Measurements from ENCODE around the gene VAT1.

Gene VAT1

DNA sequence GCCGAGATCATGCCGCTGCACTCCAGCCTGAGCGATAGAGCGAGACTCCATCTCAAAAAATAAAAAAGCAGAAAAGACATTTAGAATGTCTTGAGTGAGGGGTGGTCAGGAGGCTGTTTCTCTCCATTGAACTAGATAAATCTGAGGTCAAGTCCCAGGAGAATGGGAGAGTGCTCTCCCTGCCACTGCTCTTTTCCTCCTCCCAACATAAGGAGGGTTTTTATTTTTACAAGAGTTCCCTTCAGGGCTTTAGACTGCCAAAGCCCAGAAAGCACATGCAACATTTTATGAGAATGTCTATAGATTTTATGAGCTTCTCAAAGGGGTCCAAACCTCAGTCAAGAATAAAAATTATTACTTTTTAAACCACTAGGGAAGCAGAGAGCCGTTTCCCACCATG lies 4.4 kb upstream of the VAT1 start:
- no peak for DNase-seq

DNA sequence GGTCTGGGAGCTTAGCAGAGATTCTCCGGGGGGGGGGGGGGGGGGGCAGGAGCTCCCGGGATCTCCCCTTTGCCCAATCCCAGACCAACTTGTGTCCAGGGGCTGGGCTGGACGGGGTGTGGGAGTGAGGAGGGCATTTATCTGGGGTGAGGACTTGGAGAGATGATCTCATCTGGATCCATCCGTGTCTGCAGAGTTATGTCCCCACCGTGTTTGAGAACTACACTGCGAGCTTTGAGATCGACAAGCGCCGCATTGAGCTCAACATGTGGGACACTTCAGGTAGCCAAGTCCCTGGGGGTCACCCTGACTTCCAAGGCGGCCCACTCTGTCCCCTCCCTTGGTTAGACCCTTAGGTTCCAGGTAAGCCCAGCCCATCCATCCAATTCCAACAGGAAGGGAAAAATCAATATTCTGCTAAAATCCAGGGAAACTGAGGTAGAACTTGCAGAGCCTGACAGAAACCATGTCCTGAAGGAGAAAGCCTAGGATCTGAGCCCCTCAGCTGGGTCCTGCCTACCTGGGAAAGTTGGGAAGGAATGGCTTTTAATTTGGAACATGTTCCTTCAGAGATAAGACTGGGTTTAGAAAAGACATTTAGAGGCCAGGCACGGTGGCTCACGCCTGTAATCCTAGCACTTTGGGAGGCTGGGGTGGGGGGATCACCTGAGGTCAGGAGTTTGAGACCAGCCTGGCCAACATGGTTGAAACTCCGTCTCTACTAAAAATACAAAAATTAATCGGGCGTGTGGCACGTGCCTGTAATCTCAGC lies 3.8 kb upstream of the VAT1 start:
- no peak for DNase-seq

DNA sequence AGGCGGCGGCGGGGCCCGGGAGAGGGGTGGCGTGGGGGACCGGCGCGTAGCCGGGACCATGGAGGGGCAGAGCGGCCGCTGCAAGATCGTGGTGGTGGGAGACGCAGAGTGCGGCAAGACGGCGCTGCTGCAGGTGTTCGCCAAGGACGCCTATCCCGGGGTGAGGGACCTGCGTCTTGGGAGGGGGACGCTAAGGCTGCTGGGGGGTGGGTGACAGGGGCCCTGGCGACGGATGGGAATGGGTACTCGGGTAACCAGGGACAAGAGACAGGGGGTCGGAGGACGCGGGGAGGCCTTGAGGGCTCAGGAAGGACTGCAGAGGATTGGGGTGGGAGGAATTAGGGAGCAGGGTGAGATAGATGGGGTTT lies 3.1 kb upstream of the VAT1 start:
- DNase-seq = peak; percentile 50

DNA sequence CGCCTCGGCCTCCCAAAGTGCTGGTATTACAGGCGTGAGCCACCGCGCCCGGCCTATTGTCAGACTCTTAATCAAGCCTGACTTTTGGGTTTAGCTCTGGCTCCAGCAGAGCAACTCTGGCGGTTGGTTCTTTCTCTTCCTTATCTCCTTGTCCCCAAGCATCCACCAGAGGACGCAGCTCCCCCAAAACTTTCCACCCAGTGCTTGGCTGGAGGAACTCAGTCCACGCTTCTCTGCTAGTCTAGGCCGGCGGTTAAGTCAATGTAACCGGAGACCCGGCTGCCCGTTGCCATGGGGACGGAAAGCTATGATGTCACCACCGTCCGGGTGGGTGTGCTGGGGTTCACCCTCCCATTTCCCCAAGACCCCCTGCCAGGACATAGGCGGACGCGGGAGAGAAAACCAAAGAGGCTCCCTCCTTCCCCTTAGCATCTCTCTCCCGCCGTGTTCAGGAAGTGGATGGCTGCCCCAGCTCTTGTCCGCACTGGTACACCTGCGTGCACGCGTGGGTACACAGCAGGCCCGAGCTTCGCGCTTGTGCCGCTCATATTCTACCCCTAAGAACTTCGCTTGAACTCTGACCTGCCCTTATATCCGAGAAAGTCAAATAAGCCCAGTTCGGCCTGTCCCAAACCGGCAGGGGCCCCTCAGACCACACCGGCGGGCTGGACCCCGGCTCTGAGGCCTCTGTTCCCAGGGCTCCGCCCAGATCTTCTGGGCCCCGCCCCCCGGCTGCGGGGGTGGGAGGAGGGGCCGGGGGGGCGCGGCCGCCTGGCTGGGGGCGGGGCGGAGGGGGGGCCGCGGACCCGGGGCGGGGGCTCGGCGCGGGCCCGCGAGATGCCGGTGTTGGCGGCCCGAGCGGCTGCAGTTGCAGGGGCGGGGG lies 2.5 kb upstream of the VAT1 start, which contains the start of gene RND2:
TSS of gene RND2 (plus strand) at position 825 of the 883 bp plus-strand sequence. CDS start 117 bp downstream, outside the sequence.
- peak; percentile 93 for DNase-seq

DNA sequence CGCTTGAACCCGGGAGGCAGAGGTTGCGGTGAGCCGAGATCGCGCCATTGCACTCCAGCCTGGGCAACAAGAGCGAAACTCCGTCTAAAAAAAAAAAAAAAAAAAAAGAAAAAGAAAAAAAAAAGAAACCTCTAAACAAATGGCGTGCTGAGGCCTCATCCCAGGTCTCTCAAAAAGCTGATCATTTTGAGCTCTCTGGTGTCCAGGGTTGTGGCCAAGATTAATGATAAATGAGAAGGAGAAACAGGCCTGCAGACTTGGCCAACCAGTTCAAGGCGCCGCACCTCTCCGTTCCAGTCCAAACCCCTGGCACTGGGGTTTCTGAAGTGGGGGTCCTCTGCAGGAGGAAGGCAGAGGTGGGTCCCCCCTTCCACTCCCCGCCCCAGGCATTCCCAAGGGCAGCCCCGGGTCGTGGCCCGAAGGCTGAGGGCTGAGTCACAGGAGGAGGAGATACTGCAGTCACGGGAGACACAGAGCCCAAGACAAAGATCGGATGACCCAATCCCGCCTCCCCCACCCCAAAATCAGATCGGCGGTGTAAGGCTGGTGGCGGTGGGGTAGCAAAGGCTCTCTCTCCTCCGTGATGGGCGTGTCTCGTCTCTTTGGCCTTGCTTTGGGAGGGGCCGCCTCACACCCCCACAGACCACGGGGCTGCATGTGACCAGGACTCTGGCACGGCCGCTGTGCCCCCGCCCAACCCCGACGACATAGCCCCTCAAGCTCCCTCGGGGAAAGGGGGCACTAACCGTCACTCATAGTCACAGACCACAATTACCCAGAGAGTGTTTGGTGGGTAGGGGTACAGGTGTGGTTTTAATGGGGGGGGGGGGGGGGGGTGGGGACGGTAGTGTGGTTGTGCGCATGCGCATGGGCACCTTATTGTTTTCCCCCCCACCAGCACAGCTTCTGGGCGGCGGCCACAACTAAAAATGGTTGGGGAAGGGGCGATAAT lies 1.1 kb downstream of the VAT1 start:
- peak; percentile 55 for DNase-seq

DNA sequence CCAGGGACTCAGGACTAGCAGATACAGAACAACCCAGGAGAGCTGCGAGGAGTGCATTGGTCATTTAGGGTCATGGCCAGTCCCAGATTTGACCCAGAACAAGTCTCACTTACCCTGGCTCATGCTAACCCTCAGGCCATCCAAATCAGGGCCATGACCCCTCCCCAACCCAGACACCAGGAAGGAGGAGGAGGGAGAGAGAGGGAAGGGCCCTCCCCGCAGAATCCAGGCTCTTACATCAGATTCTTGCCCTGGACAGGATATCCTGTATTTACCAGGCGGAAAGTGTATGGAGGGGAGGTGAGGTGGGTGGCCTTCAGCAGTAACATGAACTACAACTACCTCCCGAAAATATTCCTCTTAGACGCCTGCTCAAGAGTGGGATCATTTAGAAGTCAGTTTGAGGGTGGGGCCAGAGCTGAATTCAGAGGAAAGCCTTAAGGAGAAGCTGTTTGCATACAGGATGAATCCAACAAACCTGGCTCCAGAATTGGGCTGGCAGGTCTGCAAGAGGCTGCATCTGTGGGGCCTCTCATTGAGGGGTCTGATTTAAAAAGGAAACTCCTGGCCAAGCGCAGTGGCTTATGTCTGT lies 2.1 kb downstream of the VAT1 start:
- DNase-seq = no peak

DNA sequence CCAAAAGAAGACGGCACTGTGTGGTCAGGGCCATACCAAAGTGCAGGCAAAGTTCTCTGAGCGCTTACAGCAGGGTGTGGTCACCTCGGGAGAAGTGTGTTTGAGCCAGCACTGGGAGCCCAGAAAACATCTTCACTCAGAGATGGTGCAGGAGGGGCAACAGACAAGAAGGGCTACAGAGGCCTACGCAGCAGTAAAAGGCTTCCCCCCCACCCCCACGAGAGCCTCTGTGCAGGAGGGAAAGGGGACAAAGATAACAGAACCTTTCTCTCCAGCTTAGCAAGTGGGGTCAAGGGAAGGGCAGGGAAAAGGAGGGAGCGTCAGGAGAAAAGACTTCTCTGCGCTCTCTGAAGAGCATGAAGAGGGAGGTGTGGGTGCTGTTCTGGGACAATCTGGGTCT lies 2.8 kb downstream of the VAT1 start:
- no peak for DNase-seq

DNA sequence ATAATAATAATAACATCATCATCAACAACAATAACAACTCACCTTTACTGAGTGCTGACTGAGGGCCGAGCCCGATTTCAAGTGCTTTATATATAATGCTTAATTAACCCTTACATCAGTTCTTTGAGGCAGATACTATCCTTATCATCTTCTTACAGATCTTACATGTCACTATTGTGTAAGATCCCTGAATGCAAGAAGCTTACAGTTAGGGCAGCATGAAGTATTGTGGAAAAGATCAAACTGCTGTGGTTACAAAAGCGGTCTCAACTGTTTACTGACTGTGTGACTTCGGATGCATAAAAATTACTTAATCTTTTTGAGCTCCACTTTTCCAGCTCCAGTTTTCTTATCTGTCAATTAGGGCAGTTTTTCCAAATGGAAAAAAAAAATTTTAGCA lies 3.3 kb downstream of the VAT1 start:
- no peak for DNase-seq

DNA sequence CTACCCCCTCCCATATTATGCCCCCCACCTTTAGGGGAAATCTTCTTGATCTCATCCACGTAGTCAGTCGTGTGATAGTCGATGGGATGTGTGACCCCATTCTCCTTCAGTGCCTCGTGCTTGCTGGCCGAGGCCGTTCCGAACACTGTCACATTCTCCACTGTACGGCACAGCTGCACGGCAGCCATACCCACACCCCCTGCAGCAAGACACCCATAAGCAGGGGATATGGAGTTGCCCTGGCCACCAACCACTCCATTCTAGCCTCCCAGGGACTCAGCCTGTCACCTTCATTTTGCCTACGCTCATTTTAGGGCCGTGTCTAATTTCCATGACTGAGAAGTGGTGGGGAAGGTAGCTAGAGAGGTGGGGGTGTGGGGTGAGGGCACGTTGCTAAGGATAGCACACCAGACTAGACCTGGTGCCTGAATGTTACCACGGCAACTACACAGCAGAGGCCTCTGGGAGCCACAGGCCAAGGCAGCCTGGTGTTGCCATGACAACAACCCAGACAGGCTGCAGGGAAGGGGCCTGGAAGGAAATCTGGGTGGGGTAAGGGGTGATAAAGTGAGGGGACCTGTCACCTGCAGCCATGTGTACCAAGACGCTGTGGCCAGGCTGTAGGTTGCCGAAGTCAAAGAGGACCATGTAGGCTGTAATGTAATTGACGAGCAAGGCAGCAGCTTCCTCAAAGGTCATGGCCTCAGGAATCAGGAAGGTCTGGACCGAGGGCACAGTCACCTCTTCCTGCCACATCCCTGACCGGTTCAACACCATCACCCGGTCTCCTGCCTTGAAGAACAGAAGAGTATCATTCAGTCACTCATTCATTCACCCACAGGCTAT lies 4.0 kb downstream of the VAT1 start:
- peak; percentile 23 for DNase-seq

DNA sequence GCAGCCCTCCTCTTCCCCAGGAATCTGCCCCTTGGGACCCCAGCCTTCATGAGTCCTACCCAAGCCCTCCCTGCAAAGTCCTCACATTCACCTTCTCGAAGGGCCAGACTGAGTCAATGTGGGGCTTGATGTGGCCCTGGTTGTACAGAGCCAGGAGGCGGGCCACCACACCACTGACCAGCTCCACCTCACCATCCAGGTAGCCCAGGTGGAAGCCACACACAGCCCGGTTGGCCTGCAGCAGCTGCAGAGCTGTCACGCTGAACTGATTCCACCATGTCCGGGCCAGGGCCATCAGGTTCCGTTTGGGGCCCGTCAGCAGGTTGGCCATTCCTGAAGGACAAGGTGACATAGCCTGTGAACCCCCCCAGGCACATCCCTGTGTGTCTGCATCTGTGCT lies 6.0 kb downstream of the VAT1 start:
- no peak for DNase-seq

DNA sequence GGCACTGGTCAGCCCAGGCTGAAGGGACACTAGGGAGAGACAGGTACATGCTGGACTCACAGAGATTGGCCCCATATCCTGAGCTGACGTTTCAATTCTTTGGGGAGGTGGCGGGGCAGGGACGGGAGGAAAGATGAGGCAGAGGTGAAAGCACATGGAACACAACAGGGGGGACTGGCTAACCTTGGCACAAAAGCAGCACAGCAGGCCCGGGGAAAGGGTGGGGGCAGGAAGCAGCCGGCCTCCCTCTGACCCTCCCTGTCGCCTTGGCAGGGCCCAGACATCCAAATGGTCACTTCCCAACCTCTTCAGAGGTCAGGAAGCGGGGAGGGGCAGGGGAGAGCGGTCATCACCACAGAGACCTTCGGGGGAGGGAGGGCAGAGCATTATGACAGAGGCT lies 6.6 kb downstream of the VAT1 start:
- DNase-seq = no peak

DNA sequence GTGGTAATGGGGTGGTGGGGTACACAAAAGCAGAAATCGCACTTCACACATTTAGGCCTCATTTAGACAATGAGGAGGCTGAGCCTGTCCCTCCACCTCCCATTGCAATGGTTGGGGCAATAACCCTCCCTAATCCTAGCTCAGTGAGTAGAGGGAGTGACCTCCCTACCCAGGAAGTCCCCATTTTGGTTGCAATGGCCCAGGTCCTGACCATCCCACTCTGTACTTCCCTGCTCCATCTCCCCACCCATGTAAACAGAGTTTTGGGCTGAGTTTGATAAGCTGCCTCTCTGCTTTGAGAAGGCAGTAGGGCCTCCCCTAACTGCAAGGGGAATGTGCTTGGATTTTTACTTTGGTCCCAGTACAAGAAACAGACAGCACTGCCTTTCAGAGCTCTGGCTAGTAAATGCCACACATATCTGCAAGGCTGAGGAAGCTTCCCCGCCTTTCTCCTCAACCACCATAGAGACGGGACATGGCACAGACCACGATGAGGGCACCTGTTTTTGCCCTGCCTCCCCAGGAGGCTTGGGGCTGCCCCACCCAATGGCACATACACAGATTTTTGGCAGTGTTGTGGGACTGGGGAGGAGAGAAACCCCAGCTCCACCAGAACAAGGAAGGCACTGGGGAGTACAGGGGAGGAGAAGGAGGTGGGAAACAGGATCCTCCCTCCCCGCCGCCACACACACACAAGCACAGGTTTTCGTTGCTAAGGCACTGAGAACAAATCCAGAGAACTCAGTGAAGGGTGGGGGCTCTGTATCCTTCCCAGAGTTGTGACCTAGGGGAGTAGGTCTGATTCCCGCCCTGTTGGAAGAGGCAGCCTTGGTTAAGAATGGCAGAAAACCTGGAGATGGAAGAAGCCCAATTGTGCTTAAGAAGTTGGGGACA lies 7.3 kb downstream of the VAT1 start:
- no peak for DNase-seq

DNA sequence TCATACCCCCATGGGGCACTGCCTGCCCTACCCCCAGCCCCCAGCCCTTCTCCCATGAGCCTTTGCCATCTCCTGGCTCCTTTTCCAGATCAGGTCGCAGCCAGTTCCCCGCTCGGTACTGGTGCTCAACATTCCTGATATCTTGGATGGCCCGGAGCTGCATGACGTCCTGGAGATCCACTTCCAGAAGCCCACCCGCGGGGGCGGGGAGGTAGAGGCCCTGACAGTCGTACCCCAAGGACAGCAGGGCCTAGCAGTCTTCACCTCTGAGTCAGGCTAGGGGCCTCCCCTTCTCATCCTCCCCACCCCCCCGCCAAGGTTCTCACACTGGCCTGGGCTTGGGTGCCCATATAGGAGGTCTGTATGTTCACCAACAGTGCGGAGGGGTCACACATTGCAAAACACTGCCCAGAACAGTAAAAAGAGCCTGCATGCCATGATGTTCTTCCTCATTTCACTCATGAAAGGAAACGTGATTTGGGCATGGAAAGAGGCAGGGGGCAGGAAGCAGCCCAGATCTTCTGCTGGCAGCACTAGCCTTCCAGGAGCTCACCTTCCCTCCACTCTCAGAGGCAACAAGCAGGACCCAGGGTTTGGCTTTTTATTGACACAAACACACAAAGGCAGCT lies 8.1 kb downstream of the VAT1 start:
- no peak for DNase-seq

DNA sequence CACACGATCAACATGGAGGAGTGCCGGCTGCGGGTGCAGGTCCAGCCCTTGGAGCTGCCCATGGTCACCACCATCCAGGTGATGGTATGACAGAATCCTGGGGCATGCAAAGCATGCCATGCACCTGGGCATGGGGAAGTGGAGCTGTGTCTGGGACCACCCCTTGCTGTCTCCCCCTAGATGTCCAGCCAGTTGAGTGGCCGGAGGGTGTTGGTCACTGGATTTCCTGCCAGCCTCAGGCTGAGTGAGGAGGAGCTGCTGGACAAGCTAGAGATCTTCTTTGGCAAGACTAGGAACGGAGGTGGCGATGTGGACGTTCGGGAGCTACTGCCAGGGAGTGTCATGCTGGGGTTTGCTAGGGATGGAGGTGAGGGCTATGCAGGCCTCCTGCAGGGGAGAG lies 8.9 kb downstream of the VAT1 start:
- no peak for DNase-seq

DNA sequence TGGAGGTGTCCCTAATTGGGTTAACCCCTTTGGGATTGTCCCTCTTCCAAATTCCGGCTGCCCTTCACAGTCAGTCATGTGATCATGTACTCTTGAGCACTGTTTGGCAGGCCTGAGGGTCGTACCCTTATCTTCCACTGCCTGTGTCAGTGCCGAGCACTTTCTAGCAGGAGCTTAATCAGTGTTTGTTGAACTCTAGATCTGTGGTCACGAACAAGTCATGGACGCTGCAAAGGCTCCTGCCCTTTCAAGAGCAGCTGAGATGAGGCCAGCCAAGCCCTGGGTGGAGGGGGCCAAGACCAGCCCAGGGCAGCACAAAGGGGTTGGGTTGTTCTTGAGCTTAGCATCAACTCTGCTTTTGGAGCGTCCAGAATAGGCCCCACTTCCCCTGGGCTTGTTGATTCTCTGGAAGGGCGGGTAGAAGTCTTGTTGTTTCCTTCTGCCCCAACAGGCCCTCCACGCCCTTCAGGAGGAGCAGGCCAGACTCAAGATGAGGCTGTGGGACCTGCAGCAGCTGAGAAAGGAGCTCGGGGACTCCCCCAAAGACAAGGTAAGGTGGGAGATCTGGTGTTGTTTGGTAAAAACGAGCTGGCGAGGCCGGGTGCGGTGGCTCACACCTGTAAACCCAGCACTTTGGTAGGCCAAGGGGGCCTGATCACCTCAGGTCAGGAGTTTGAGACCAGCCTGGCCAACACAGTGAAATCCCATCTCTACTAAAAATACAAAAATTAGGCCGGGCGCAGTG lies 10.3 kb downstream of the VAT1 start:
- DNase-seq = no peak

DNA sequence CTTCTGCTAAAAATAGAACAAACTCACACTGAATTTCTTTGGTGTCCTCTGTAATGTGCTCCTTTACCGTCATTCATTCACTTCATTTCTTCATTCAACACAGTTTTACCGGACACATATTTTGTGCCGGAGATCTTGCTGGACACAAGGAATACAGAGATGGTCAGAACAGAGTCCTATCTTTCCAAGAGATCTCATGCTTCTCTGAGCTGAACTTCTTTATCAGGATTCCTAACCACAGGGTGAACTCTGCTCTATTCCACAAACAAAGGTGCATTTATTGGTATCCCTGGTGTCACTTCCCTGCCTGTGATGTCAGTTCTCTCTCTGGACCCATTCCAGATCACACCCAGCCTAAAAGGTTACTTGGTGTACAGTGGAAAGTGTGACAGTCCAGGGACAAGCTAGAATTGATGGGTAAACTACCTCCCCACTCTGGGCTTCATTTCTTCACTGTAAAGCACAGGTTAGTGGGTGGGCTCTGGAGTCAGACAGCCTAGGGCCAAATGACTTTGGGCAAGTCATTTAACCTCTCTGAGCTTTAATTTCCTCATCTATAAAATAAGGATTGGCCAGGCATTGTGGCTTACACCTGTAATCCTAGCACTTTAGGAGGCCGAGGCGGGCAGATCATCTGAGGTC lies 11.4 kb downstream of the VAT1 start:
- DNase-seq = no peak

DNA sequence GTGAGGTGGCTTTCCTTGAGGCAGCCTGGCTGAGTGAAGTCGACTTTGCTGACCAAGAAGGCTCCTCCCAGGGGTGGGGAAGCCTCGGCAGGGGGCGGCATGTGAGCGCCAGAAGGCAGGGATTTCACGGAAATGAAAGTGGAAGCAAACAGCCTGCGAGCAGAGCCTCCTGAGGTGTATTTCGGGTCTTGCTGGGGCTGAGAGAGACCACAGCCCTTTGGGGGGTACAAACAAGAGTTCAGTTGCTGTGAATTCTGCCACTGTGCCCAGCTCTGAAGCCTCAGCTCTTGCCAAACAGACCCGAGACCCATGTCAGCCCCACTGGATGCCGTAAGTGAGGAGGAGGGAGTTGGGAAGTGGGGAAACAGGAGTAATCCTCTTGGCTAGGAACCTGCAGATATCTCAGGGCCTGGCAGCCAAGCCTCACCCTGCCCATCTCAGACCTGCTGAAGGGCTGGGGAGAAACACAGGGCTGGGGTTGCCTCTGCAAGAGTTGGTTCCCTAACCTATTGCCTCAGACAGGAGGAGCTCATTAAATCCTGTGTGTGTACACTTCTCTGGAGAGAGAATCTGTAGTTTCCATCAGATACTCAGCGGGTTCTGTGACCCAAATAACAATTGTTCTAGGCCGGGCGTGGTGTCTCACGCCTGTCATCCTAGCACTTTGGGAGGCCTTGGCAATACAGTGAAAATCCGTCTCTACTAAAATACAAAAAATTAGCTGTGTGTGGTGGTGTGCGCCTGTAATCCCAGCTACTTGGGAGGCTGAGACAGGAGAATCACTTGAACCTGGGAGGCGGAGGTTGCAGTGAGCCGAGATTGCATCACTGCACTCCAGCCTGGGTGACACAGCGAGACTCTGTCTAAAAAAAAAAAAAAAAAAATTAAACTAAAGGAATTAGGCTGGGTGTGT lies 15.3 kb downstream of the VAT1 start, which contains the start of gene IFI35:
TSS of gene IFI35 (plus strand) at position 146 of the 913 bp plus-strand sequence. CDS start at position 310, 164 bp downstream.
- peak; percentile 59 for DNase-seq
